22Rv1 (cell line): ENCODE data around the gene NUP58.

ENCODE experiments used
- ZFX ChIP-seq: fragments of 450-650 bp; IDR thresholded peaks from 2 replicates; pipeline ENCODE4 v1.6.1; 2017; ENCODE audit warnings: antibody characterized with exemption, borderline replicate concordance
- TF ChIP-seq, protein P1 (sequence below): fragments of 450-650 bp; IDR thresholded peaks from 2 replicates; pipeline ENCODE4 v1.5.1; 2017; ENCODE audit warnings: mild to moderate bottlenecking

- TF ChIP-seq, protein P1, sequence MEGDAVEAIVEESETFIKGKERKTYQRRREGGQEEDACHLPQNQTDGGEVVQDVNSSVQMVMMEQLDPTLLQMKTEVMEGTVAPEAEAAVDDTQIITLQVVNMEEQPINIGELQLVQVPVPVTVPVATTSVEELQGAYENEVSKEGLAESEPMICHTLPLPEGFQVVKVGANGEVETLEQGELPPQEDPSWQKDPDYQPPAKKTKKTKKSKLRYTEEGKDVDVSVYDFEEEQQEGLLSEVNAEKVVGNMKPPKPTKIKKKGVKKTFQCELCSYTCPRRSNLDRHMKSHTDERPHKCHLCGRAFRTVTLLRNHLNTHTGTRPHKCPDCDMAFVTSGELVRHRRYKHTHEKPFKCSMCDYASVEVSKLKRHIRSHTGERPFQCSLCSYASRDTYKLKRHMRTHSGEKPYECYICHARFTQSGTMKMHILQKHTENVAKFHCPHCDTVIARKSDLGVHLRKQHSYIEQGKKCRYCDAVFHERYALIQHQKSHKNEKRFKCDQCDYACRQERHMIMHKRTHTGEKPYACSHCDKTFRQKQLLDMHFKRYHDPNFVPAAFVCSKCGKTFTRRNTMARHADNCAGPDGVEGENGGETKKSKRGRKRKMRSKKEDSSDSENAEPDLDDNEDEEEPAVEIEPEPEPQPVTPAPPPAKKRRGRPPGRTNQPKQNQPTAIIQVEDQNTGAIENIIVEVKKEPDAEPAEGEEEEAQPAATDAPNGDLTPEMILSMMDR, result no peak
- TF ChIP-seq ZFX, result no peak
Observed at GRCh38 chr13:25351404-25351803, 50.0 kb downstream of the NUP58 start.
